Measurements from ENCODE around the gene CDK19.

Gene CDK19

DNA sequence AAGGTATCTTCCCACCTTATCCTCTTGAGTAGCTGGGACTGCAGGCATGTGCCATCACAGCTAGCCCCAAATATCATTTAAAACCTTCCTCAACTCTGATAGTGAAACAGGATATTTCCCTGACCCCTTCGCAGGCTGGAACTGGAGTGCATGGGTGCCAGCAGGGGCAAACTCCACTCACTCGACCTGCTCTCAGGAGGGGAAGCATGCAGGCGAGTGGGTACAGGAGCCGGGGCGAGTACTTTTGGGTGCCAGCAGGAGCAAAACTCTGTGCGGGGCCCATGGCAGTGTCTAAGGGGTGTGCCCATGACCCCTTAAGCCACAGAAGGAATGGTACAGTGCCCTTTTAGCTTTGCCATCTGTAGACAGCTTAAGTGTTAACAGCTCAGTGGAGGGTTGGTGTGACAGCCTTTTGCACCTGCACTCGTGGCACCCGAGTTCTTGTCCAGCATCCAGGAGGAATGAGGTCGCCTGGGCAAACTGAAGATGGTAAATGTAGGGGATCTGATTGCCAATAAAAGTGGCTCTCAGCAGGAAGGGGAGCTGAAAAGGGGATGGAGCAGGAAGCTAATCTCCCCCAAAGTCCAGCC lies 155.1 kb downstream of the CDK19 start:
- DNase-seq (ENCODE audit: low read depth in 2 of 2), result no peak

DNA sequence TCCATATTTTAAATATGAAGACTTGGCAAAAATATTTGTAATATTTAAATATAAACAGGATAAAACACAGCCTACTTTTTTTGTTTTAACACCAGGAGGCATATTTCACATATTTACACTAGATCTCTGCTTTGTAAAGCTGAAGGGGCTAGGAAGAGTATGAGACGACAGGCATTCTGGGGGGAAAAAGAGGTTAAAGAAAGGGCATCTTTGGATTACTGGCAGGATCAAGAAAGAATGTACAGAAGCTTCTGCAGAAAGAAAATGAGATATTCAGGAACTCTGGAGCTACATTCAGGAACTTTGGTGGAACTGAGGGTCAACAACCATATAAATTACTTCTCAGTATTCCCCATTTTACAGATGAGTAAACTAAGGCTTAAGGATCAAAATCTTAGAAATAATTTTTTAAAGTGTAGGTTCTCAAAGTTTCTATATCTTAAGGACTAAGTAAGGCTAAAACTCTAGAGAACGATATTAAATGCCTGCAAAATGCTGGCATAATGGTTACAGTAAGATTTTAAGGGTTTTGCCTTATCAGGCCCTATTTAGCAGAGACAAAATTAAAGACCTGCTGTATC lies 156.5 kb downstream of the CDK19 start:
- no peak for DNase-seq (ENCODE audit: low read depth in 2 of 2)

DNA sequence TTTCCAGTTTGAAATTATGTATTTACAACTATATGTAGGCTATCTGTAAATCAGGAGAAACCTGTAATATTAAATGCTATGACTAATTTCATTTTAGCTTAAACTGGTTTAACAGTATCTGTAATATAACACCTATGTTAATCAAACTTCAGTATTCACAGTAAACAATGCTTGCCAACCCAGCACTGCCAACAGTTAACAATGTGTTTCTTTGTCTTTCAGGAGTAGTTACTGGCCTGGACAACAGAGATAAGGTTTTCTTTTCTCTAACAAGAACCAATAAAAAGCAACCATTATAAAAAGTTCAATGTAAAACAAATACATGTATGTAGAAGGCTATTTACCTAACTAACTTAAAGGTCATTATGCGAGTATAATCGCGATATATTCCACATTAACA lies 158.8 kb downstream of the CDK19 start:
- no peak for DNase-seq (ENCODE audit: low read depth in 2 of 2)

DNA sequence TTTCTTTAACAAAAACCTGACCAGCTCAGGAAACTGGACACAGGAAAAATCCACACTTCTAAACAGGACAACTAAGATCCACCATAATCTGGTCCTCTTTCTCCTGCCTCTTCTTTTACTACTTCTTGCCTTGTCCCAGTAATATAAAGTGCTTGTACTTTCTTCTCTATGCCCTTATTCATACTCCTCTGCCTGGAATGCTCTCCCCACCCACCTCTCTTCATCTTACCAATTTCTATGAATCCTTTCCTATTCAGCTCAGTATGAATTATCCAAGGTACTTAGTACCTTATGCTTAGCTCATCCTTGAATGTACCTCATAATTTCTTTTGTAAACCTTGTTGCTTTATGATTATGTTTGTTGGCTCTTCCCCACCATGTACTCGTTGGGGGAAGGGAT lies 159.4 kb downstream of the CDK19 start:
- no peak for DNase-seq (ENCODE audit: low read depth in 2 of 2)

DNA sequence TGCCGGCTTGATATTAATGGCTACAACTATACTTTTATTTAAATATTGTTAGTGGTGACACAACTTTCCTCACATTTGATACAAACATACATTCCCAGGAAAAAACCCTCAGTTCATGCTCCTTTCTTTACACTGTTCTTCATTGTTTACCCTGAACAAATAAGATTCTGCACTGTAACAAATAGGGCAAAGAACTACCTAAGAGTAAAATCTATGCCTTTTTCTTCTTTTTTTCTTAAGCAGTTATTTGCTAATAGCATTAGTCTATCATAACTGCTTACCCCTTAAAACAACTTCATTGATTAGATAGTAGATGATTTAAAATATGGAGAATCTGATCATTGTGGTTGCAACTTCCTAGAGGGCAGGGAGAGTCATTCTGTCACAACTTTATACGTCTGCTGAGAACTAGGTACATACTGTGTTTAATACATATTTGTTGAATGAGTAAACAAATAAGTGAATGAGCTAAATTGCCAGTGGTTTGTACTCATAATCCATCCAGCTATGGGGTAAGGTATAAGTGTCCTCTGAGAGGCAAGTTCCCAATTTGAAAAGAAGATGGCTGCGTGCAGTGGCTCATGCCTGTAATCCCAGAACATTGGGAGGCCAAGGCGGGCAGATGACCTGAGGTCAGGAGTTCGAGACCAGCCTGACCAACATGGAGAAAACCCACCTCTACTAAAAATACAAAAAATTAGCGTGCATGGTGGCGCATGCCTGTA lies 161.0 kb downstream of the CDK19 start:
- no peak for DNase-seq (ENCODE audit: low read depth in 2 of 2)

DNA sequence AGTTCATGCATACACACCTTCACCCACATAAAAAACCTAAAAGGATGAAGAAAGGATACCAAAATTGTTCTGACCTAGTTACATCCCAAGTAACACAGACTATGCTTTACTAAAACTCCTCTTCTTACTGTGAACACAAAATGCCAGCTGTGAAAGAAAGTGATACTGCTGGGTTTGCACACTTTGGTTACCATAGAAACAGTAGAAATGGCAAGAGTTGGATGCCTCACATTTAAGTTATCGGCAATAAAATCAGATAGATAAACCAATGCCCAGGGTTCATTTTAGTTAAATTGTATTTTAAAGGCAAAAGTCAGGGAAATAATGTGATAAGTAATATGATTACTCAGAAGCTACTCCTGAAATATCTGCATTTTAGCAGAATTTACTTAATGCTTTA lies 161.9 kb downstream of the CDK19 start:
- DNase-seq (ENCODE audit: low read depth in 2 of 2), result no peak

DNA sequence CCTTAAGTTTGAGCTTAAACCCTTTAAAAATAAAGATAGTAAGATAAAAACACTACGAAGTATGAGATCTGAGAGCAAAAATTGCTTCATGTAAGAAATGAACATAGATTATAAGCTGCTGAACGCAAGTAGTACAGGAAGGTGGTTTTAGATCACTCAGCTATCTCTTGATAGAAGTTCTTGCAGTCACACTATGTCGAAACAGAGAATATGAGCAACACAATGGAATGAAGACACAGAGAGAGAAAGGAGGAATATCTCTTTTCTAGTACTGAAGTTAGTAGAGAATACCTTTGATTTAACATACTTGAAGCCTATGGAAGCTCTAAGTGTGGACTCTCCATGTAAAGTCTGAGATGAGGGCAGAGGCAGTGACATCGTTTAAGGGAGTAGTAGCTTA lies 162.7 kb downstream of the CDK19 start:
- no peak for DNase-seq (ENCODE audit: low read depth in 2 of 2)

DNA sequence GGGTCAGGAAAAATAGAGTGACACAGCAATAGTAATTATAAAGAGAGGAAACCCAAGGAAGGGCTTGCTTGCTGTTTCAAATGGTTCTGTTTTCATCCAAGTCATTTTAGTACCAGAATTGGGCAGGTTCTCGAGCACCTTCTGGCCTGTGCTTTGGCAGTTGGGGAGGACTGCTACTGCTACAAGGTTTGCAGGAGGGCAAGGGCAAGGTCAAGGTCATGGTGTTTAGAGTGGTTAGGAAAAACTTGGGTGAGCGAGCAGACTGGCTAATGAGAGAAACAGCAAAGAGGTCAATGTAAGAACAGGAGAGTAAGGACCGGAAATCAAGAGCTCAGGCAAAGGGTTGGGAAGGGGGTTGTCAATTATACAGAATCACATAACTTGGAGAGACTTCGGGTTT lies 164.5 kb downstream of the CDK19 start:
- no peak for DNase-seq (ENCODE audit: low read depth in 2 of 2)

DNA sequence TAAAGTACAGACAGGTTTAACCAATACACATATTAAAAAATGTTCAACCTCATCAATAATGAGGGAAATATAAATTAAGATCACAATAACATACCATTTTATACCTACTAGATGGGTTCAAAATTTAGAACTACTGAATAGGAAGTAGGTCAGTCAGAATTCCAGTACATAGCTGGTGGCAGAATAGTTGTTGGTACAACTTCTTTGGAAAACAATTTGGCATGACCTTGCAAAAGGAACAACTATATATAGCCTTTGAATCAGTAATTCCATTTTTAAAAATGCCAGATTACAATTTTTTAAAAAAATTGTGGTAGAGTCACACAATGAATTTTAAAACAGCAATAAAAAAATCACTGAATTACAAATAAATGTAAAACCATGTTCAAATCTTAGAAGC lies 165.6 kb downstream of the CDK19 start:
- no peak for DNase-seq (ENCODE audit: low read depth in 2 of 2)

DNA sequence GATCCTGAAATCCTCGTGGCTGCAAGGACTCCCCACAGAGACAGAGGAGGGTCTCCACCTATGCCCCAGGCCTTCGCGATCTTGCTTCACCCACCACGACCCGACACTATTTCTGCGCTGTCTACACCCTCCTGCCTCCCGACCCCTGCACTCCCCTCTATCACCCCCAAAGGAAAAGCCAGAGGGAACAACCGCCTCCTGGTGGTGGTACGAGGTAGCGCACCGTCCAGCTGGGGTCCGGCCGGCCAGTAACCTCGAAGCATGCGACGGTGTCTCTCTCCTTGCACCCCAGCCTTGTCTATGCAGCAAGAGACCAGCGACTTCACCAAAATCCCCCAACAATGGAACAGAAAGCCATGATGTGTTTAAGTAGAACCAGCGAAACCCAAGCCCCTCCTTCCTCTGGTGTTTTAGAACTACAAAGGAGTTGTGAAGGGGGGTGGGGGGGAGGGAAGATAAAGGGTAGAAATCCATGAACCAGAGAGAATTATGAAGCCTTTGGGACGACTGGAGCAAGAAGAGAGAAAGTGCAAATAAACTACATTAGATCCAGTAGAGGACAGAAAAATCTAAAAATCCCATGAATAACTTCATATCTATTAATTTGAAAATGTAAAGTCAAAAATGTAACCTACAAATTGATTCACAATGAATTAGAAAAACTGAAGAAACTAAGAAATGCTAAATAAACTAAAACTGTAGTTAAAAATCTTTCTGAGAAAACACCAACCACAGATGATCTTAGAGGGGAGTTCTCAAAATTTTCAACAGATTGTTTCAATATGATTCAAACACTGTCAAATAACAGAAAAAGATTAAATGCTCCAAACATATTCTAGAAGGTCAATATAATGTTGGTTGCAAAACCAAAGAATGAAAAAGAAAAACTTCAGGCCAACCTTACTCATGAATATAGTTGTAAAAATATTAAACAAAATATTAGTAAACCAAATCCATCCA lies 168.0 kb downstream of the CDK19 start:
- no peak for DNase-seq (ENCODE audit: low read depth in 2 of 2)

DNA sequence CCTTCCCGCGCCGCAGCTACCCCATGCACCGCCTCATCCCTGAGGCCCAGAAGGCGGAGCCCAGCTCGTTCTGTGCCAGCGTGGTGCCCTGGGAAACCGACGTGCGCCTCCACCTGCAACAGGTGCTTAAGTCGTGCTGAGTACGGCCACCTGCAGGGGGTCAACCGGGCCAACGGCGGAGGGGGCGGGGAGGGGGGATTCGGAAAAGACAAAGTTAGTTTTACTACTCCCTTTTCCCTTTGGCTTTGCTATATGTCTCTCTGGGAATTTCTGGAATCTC lies 168.9 kb downstream of the CDK19 start:
- DNase-seq (ENCODE audit: low read depth in 2 of 2), result no peak

DNA sequence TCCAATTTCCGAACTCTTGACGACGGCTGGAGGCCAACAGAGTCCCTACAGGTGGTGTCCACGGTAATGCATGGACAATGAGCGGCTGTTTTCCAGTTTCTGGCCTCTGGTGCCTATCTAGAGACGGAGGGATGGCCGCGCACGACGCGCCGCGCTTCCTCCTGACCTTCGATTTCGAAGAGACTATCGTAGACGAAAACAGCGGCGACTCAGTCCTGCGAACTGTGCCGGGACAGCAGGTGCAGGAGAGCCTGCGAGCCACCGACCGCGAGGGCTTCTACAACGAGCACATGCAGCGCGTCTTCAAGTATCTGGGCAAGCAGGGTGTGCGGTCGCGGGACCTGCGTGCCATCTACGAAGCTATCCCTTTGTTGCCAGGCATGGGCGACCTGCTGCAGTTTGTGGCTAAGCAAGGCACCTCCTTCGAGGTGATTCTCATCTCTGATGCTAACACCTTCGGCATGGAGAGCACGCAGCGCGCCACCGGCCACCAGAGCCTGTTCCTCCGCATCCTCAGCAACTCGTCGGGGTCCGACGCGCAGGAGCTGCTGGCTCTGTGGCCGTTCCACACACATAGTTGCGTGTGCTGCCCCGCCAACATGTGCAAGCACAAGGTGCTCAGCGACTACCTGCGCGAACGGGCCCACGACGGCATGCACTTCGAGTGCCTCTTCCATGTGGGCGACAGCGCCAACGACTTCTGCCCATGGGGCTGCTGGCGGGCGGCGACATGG lies 169.4 kb downstream of the CDK19 start:
- DNase-seq (ENCODE audit: low read depth in 2 of 2), result no peak

DNA sequence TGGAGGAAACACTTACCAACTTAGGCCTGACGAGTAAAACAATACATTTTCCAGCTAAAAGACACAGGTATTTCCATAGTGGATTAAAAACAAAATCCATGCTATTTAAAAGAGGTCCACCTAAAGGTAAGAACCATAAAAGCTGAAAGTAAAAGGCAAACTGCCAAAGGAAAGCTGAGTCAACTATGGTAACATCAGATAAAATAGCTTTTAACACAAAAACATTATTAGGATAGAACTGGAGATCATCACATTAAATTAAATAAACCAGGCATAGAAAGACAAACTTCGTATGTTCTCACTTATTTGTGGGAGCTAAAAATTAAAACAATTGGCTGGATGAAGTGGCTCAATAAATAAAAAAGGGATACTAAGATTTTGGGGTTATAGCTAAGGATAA lies 172.1 kb downstream of the CDK19 start:
- no peak for DNase-seq (ENCODE audit: low read depth in 2 of 2)

DNA sequence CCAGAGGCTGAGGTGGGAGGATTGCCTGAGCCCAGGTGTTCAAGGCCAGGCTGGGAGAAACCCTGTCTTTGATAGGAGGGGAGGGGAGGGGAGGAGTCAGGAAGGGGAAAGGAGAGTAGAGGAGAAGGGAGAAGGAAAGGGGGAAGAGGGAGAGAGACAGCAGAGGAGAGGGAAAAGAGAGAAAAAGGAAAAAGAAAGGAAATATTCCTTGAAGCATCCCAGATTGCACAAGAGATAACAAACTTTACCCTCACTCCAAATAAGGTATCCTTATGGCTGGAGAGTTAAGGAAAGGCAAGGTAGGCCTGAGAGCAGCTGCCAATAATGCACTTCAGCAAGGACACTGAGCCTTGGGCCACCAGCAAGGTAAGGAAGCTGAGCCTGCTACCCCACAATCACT lies 172.6 kb downstream of the CDK19 start:
- no peak for DNase-seq (ENCODE audit: low read depth in 2 of 2)

DNA sequence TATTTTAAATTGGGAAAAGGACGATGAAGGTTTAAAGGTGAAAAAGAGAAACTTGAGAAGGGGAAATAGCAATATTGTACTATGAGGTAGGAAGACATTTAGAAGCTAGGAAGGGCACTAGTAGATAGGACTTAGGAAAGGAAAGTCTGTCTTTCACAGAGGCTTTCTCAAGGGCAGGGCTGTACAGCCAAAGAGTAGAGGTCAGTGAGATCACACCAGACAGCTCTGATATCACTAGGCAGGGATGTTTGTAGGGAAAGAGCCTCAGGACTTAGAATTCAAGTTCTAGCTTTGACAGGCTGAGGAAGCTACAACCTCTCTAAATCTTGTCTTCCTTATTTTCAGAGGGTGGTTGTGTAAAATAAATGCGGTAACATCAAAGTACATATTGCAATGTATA lies 178.5 kb downstream of the CDK19 start:
- no peak for DNase-seq (ENCODE audit: low read depth in 2 of 2)

DNA sequence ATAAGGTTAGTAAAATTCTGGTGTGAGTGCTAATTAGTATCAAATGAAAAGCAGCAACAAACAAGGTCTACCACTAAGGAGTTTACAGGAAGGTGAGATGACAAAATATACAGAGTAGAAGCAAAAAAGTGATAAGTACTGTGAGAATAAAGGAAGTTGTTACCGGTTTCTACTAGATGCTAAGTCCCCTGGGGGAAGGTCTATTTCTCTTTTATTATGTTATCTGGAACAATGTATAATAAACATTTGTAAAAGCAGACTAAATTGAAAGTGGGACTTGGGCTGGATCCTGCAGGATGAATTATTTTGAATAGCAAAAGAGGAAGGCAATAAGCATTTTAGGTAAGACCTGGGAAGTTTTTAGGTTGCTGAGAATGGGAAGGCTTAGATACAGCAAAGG lies 180.2 kb downstream of the CDK19 start:
- no peak for DNase-seq (ENCODE audit: low read depth in 2 of 2)

DNA sequence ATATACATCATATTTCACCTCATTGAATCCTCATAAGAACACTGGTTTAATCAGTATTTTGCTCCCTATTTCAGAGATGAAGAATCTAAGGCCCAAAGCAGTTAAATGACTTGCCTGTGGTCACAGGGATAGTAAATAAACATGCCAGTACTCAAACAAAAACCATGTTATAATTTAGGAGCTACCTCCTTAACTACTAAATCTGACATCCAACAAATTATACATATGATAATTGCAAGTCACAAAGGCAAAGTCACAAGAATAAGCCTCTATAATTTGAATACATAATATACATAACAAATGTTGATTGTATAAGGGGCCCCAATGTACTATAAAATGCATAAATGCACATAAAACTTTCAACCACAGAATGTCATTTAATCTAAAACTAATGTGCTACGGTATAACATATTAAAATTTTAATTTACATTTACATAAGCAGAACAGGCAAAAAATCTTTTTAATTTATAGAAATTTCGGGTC lies 181.5 kb downstream of the CDK19 start:
- no peak for DNase-seq (ENCODE audit: low read depth in 2 of 2)

DNA sequence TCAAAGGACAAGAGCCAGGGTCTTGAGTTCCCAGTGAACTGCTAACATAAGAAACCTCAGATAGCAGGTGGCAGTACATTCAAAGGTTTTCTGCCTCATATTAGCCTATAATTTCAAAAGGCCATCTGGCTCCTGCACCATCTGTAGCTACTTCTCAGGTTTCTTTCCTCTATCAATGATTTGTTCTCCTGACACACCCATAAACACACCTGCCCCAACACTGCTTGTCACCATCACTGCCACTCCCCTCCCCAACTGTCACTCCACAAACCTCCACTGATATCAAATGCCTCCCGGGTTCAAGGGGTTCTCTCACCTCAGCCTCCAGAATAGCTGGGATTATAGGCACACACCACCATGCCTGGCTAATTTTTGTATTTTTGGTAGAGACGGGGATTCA lies 186.1 kb downstream of the CDK19 start:
- no peak for DNase-seq (ENCODE audit: low read depth in 2 of 2)

DNA sequence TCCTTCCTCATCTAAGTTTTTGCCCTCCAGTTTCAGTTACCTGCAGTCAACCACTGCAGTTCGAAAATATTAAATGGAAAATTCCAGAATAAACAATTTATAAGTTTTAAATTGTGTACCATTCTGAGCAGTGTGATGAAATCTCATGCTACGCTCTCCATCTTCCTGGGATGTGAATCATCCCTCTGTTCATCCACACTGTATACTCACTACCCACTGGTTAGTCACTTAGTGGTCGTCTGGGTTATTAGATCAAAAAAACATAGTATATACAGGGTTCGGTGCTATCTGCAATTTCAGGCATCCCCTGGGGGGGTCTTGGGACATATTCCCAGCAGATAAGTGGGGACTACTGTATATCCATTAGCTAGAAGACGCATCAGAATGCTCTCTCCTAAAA lies 186.9 kb downstream of the CDK19 start:
- no peak for DNase-seq (ENCODE audit: low read depth in 2 of 2)

DNA sequence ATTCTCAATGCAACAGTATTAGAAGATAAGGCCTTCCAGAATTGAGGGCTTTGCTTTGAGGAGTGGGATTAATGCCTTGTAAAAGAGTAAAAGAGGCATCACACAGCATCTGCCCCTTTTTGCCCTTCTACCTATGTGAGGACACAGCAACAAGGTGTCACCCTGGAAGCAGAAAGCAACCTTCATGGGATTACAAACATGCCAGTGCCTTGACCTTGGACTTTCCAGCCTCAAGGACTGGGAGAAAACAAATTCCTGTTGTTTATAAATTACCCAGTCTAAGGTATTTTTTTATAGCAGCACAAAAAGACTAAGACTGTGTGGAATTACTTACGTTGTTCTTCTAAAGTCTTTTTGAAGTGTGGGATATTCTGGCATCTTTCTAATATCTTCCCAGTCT lies 188.8 kb downstream of the CDK19 start:
- DNase-seq (ENCODE audit: low read depth in 2 of 2), result no peak

DNA sequence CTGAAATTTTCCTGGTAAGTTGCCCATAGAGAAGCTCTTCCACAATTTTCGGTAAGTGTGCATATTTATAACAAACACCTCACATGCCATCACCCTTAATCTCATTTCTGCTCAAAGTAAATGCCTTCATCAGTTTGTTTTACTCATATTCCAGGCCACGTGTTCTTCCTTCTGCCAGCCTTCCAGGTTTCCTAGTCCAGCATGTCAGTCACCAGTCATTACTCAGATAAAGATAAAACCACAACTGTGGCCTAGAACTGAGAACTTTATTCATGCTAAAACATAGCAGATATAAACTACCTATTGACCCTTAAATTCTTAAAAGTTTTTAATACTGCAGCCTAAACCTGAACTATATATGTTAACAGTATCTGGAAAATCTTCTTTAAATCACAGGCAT lies 189.4 kb downstream of the CDK19 start:
- DNase-seq (ENCODE audit: low read depth in 2 of 2), result no peak

Data from stimulated activated CD4-positive, alpha-beta T cell treated with anti-CD3 and anti-CD28 coated beads, Interleukin-4, amount 100 ng/mL, for 48 hours (primary cell).